GM19099 (cell line): ENCODE data around the gene MRPL44.

Experiments
- POLR2A ChIP-seq: IDR thresholded peaks from 3 replicates; pipeline ENCODE4 v1.6.1; 2011; ENCODE audit warnings: low read depth; ENCODE audit not compliant: insufficient read length; ENCODE audit errors: extremely low read depth

Gene MRPL44

GRCh38 chr2:223979730-223980396, 22.6 kb downstream of the MRPL44 start:
- TF ChIP-seq POLR2A: no peak

GRCh38 chr2:223980397-223980735, 23.1 kb downstream of the MRPL44 start:
- no peak for TF ChIP-seq POLR2A

- TF ChIP-seq POLR2A: no peak
Measured at GRCh38 chr2:223980803-223981202, 23.5 kb downstream of the MRPL44 start.

GRCh38 chr2:223981241-223981640, 24.0 kb downstream of the MRPL44 start:
- TF ChIP-seq POLR2A: no peak

GRCh38 chr2:223989206-223989855, 32.1 kb downstream of the MRPL44 start:
- no peak for TF ChIP-seq POLR2A

GRCh38 chr2:223989856-223990232, 32.6 kb downstream of the MRPL44 start:
- TF ChIP-seq POLR2A: no peak

- TF ChIP-seq POLR2A: no peak
Measured at GRCh38 chr2:223991611-223992010, 34.3 kb downstream of the MRPL44 start.

GRCh38 chr2:223993634-223994232, 36.5 kb downstream of the MRPL44 start:
- no peak for TF ChIP-seq POLR2A

- no peak for TF ChIP-seq POLR2A
Measured at GRCh38 chr2:223994562-223995162, 37.4 kb downstream of the MRPL44 start.

GRCh38 chr2:223995569-223995968, 38.3 kb downstream of the MRPL44 start:
- no peak for TF ChIP-seq POLR2A

GRCh38 chr2:223996391-223996790, 39.1 kb downstream of the MRPL44 start:
- TF ChIP-seq POLR2A: no peak

- no peak for TF ChIP-seq POLR2A
Measured at GRCh38 chr2:223997938-223998337, 40.7 kb downstream of the MRPL44 start.

GRCh38 chr2:223998948-223999347, 41.7 kb downstream of the MRPL44 start:
- no peak for TF ChIP-seq POLR2A

GRCh38 chr2:223999862-224000261, 42.6 kb downstream of the MRPL44 start:
- no peak for TF ChIP-seq POLR2A

- TF ChIP-seq POLR2A: no peak
Measured at GRCh38 chr2:224004105-224004695, 46.9 kb downstream of the MRPL44 start.
